Duodenal mucosa (tissue), 2 donors: Measurements from ENCODE around the gene OR4S1.
"Not testable (repeated sequence)": the region's sequence is repeated elsewhere in the genome, so short reads cannot be mapped to it uniquely, and the experiment has no call there.

ENCODE experiments used
- H3K27ac ChIP-seq: one replicate; pipeline ENCODE4 v1.7.0; 2013; ENCODE audit warnings: low read depth, low read length
- H3K27me3 ChIP-seq, 2 donors: one replicate each; pipeline ENCODE4 v1.7.0; 2013; ENCODE audit warnings: low read length in 2 of 2, control low read depth in 1 of 2; ENCODE audit not compliant: insufficient read depth in 2 of 2, control insufficient read depth in 1 of 2
- H3K36me3 ChIP-seq, 2 donors: one replicate each; pipeline ENCODE4 v1.7.0; 2013; ENCODE audit warnings: low read length in 2 of 2, control low read depth in 1 of 2; ENCODE audit not compliant: insufficient read depth in 2 of 2, control insufficient read depth in 1 of 2
- H3K4me1 ChIP-seq, 2 donors: one replicate each; pipeline ENCODE4 v1.7.0; 2013; ENCODE audit warnings: low read length in 2 of 2, control low read depth in 1 of 2; ENCODE audit not compliant: insufficient read depth in 2 of 2, control insufficient read depth in 1 of 2
- H3K4me3 ChIP-seq, 2 donors: one replicate each; pipeline ENCODE4 v1.7.0; 2013; ENCODE audit warnings: low read length in 2 of 2, low read depth in 1 of 2
- H3K9ac ChIP-seq, 2 donors: one replicate each; pipeline ENCODE4 v1.7.0; 2013; ENCODE audit warnings: low read length in 2 of 2, low read depth in 1 of 2
- H3K9me3 ChIP-seq, 2 donors: one replicate each; pipeline ENCODE4 v1.7.0; 2013; ENCODE audit warnings: low read length in 2 of 2, control low read depth in 1 of 2; ENCODE audit not compliant: control insufficient read depth in 1 of 2

Gene OR4S1

DNA sequence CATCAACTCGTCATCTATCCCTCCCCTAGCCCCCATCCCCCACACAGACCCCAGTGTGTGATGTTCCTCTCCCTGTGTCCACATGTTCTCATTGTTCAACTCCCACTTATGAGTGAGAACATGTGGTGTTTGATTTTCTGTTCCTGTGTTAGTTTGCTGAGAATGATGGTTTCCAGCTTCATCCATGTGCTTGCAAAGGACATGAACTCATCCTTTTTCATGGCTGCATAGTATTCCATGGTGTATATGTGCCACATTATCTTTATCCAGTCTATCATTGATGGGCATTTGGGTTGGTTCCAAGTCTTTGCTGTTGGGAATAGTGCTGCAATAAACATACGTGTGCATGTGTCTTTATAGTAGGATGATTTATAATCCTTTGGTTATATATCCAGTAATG lies 36.5 kb downstream of the OR4S1 start:
- not testable (repeated sequence) for H3K4me3 ChIP-seq, H3K27ac ChIP-seq, H3K9ac ChIP-seq, H3K27me3 ChIP-seq, H3K4me1 ChIP-seq, H3K36me3 ChIP-seq, H3K9me3 ChIP-seq

- H3K27ac ChIP-seq, H3K27me3 ChIP-seq, H3K4me3 ChIP-seq: not testable (repeated sequence)
Measured at GRCh38 chr11:48346286-48346685, 40.3 kb downstream of the OR4S1 start.

GRCh38 chr11:48354013-48354412 lies 48.0 kb downstream of the OR4S1 start:
- Histone ChIP-seq H3K9me3 (peaks cover 0 to 13% of the 10 kb centered on the region in 2 donors), H3K36me3 (no peaks in the 10 kb centered on the region), H3K4me3 (no peak overlapping the region), H3K27me3 (no peaks in the 10 kb centered on the region), H3K27ac (no peak overlapping the region), H3K9ac (no peak overlapping the region), H3K4me1 (no peaks in the 10 kb centered on the region)

More at GRCh38 chr11:48346286-48346685, 40.3 kb downstream of the OR4S1 start:
- not testable (repeated sequence) for H3K9ac ChIP-seq, H3K36me3 ChIP-seq, H3K9me3 ChIP-seq, H3K4me1 ChIP-seq

DNA sequence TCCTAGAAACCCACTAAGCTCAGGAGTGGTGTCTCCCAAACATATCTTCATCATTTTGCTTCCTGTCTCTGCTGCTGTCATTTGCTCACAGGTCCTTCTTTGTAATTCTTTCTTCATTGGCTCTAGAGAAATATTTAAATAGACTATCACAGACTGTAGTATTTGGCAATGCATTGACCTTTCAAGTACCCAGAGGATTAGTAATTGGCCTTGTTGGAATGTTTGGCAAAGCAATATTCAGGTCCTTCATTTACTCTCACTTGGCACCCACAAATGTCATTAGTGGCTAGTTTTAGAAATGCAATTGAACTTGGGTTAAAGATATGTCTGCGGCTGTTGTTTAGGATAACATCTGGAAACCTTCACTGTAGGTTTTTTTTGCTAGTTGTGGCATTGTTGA lies 48.7 kb downstream of the OR4S1 start:
- Histone ChIP-seq H3K4me1 (no peaks in the 10 kb centered on the region), H3K4me3 (no peak overlapping the region), H3K27ac (no peak overlapping the region), H3K9me3 (peaks cover 0 to 13% of the 10 kb centered on the region in 2 donors), H3K36me3 (no peaks in the 10 kb centered on the region), H3K9ac (no peak overlapping the region), H3K27me3 (no peaks in the 10 kb centered on the region)
